HepG2 (cell line): ENCODE results near the gene GBX1. TPM values are rescaled to one million over a fixed set of nuclear protein-coding genes. Genes with fewer than 3 reads are reported as not detected.
A peak's percentile ranks its signal among the peaks of the same experiment; 100 is the strongest.

ENCODE experiments used
- ATAC-seq: fragments of 200-7000 bp; cut with Tn5 transposase; 3 replicates; pipeline ENCODE4 v1.9.1; 2020; ENCODE audit warnings: mild to moderate bottlenecking, moderate library complexity
- BruUV-seq: library from RNA; stranded (reverse); fragments of 400-500 nt; replicated peaks from 2 replicates; lab custom pipeline; 2021; lab: Mats Ljungman, UMichigan
- CTCF ChIA-PET: fragments of 300-600 bp; formaldehyde crosslinking; extraction: SDS; loops from one replicate; lab custom pipeline; 2021; ENCODE audit warnings: low total read pairs, inconsistent platforms, low intra/inter-chr PET ratio; lab: Yijun Ruan, JAX
- POLR2A ChIA-PET: fragments of 350-600 bp; sonication (Branson Sonifier 250); formaldehyde crosslinking; loops from one replicate; lab custom pipeline; 2020; ENCODE audit warnings: antibody characterized with exemption, inconsistent platforms; lab: Yijun Ruan, JAX
- DNase-seq: peaks from one replicate; pipeline ENCODE4 v3.0.0-alpha.2; 2015; ENCODE audit warnings: low spot score
- FAIRE-seq: peaks from 3 replicates; lab custom pipeline; 2011; peaks lifted over from hg19 to GRCh38; lab: Jason Lieb, UNC
- H2AFZ ChIP-seq: one replicate; pipeline ENCODE4 v1.6.1; 2011; ENCODE audit warnings: low read length, inconsistent platforms
- H3K27ac ChIP-seq: fragments of 300-600 bp; 3 replicates; pipeline ENCODE4 v1.8.0; 2011; ENCODE audit warnings: mixed run types, mild to moderate bottlenecking, mixed read lengths, low read length, inconsistent platforms; ENCODE audit not compliant: insufficient read depth; ENCODE audit errors: extremely low read length
- H3K27me3 ChIP-seq, 2 experiments: fragments of 200-600 bp in 1 of 2; 2 replicates in 1 of 2; 3 replicates in 1 of 2; pipeline versions ENCODE4 v1.6.0 to v1.8.0; 2011; ENCODE audit warnings: low read length in 2 of 2, mild to moderate bottlenecking in 2 of 2, moderate library complexity in 2 of 2, inconsistent platforms in 1 of 2; ENCODE audit not compliant: insufficient read depth in 2 of 2, control insufficient read depth in 1 of 2
- H3K36me3 ChIP-seq, 2 experiments: fragments of 200-600 bp in 1 of 2; replicated peaks in 1 of 2; 2 replicates in 1 of 2; 3 replicates in 1 of 2; pipeline versions ENCODE4 v1.5.1 to v1.8.0; 2011; ENCODE audit warnings: low read length in 2 of 2, inconsistent platforms in 1 of 2; ENCODE audit not compliant: insufficient read depth in 2 of 2, control insufficient read depth in 1 of 2
- H3K4me1 ChIP-seq: 2 replicates; pipeline ENCODE4 v1.5.1; 2012; ENCODE audit warnings: low read length, inconsistent platforms; ENCODE audit not compliant: insufficient read depth
- H3K4me2 ChIP-seq: 2 replicates; pipeline ENCODE4 v1.6.0; 2011; ENCODE audit warnings: low read depth, low read length, inconsistent platforms
- H3K4me3 ChIP-seq, 3 experiments: fragments of 200-600 bp in 1 of 3; sonication (generic), shearing (Covaris generic) in 1 of 3; replicated peaks in 1 of 3; 2 replicates each; pipeline ENCODE4 v1.5.1; 2011 to 2016; ENCODE audit warnings: low read length in 3 of 3, inconsistent platforms in 2 of 3, low read depth in 2 of 3, mild to moderate bottlenecking in 2 of 3, control low read depth in 1 of 3, mixed read lengths in 1 of 3; ENCODE audit not compliant: insufficient read depth in 1 of 3
- H3K79me2 ChIP-seq: one replicate; pipeline ENCODE4 v1.6.1; 2011; ENCODE audit warnings: low read length, inconsistent platforms; ENCODE audit not compliant: insufficient read depth
- H3K9ac ChIP-seq: 2 replicates; pipeline ENCODE4 v1.6.0; 2011; ENCODE audit warnings: mild to moderate bottlenecking, low read depth, low read length, inconsistent platforms; ENCODE audit not compliant: insufficient read depth
- H3K9me3 ChIP-seq: 2 replicates; pipeline ENCODE4 v1.5.1; 2012; ENCODE audit warnings: mild to moderate bottlenecking, low read length
- H4K20me1 ChIP-seq: 2 replicates; pipeline ENCODE4 v1.6.0; 2011; ENCODE audit warnings: inconsistent platforms, mild to moderate bottlenecking, low read length, moderate library complexity; ENCODE audit not compliant: insufficient read depth
- AGO2 ChIP-seq: fragments of 200-400 bp; formaldehyde crosslinking; optimal IDR thresholded peaks from 2 replicates; pipeline ENCODE3; 2017; ENCODE audit warnings: mild to moderate bottlenecking, low read depth, low read length, moderate library complexity
- ATF7 ChIP-seq, 2 experiments: fragments of 450-650 bp in 1 of 2; sonication (generic) in 1 of 2; formaldehyde crosslinking in 1 of 2; IDR thresholded peaks; 2 replicates each; pipeline versions ENCODE4 v1.4.0 to v1.6.1; 2016 to 2020; ENCODE audit warnings: antibody characterized with exemption in 1 of 2, mild to moderate bottlenecking in 1 of 2, missing genetic modification reagents in 1 of 2
- CEBPB ChIP-seq: IDR thresholded peaks from 2 replicates; pipeline ENCODE4 v1.6.1; 2011; ENCODE audit warnings: low read depth, low read length, improper control_type of control experiment, borderline replicate concordance
- CEBPG ChIP-seq: IDR thresholded peaks from 2 replicates; pipeline ENCODE4 v1.6.1; 2016
- MTF2 ChIP-seq: sonication (generic); formaldehyde crosslinking; IDR thresholded peaks from 2 replicates; pipeline ENCODE4 v1.5.0; 2020; ENCODE audit warnings: missing genetic modification reagents, borderline replicate concordance
- NBN ChIP-seq: fragments of 450-650 bp; conservative IDR thresholded peaks from 2 replicates; pipeline ENCODE4 v1.6.1; 2017
- NFATC3 ChIP-seq: sonication (generic); formaldehyde crosslinking; IDR thresholded peaks from 2 replicates; pipeline ENCODE4 v1.5.1; 2020; ENCODE audit warnings: mild to moderate bottlenecking, missing genetic modification reagents
- RAD21 ChIP-seq: fragments of 450-650 bp; formaldehyde crosslinking; IDR thresholded peaks from 2 replicates; pipeline ENCODE4 v1.5.0; 2020; ENCODE audit warnings: mild to moderate bottlenecking
- ZBTB33 ChIP-seq: sonication (generic); formaldehyde crosslinking; IDR thresholded peaks from 2 replicates; pipeline ENCODE4 v1.4.0; 2020; ENCODE audit warnings: missing genetic modification reagents
- ZFY ChIP-seq: sonication (generic); formaldehyde crosslinking; IDR thresholded peaks from 2 replicates; pipeline ENCODE4 v1.4.0; 2020; ENCODE audit warnings: missing genetic modification reagents
- ZNF75D ChIP-seq: sonication (generic); formaldehyde crosslinking; IDR thresholded peaks from 2 replicates; pipeline ENCODE4 v1.8.1; 2023; ENCODE audit warnings: missing genetic modification reagents, mild to moderate bottlenecking, borderline replicate concordance
- ZNF770 ChIP-seq: sonication (generic); formaldehyde crosslinking; IDR thresholded peaks from 2 replicates; pipeline ENCODE4 v1.5.0; 2020; ENCODE audit warnings: mild to moderate bottlenecking, missing genetic modification reagents
- WGBS: methylation state at CpG from one replicate; pipeline ENCODE4 v1.1.6; 2017; ENCODE audit warnings: low lambda C conversion rate; 5-methylcytosine and 5-hydroxymethylcytosine counted together
- in situ Hi-C: cut with HindIII; loops from 2 replicates; pipeline ENCODE4 v1.10.0; 2017; ENCODE audit warnings: low pct_unique_long_range_greater_than_20kb; ENCODE audit not compliant: extremely low pct_ligation_motif_present
- intact Hi-C: fragments of 100-400 bp; cut with micrococcal nuclease; formaldehyde crosslinking; loops from one replicate; pipeline ENCODE4 v1.10.0; 2022; ENCODE audit not compliant: unreplicated experiment
- polyA plus RNA-seq, 8 experiments: library from polyadenylated mRNA; depleted of rRNA in 3 of 8; stranded (reverse) in 7 of 8; unstranded in 1 of 8; fragments of >200 nt; fragmentation: Illumina TruSeq in 4 of 8; extraction: Trizol in 4 of 8; gene quantifications; 2 replicates each; pipeline versions ENCODE4 v1.2.1 to v1.2.3, GENCODE V29; 2011 to 2016; ENCODE audit warnings: low read depth in 4 of 8, missing spikeins in 1 of 8, mixed read lengths in 1 of 8; ENCODE audit not compliant: insufficient read depth in 1 of 8
- total RNA-seq, 5 experiments: library from RNA; depleted of rRNA; stranded (reverse); fragments of >200 nt; fragmentation: Illumina TruSeq; extraction: Trizol; gene quantifications; 2 replicates each; pipeline ENCODE4 v1.2.3, GENCODE V29; 2016; ENCODE audit warnings: low read depth in 1 of 5

Gene GBX1
- total and polyA plus RNA-seq, 2 of the 13 experiments (the other 11 are each of a cell fraction or from before 2014, with no cell fraction given): not detected

DNA sequence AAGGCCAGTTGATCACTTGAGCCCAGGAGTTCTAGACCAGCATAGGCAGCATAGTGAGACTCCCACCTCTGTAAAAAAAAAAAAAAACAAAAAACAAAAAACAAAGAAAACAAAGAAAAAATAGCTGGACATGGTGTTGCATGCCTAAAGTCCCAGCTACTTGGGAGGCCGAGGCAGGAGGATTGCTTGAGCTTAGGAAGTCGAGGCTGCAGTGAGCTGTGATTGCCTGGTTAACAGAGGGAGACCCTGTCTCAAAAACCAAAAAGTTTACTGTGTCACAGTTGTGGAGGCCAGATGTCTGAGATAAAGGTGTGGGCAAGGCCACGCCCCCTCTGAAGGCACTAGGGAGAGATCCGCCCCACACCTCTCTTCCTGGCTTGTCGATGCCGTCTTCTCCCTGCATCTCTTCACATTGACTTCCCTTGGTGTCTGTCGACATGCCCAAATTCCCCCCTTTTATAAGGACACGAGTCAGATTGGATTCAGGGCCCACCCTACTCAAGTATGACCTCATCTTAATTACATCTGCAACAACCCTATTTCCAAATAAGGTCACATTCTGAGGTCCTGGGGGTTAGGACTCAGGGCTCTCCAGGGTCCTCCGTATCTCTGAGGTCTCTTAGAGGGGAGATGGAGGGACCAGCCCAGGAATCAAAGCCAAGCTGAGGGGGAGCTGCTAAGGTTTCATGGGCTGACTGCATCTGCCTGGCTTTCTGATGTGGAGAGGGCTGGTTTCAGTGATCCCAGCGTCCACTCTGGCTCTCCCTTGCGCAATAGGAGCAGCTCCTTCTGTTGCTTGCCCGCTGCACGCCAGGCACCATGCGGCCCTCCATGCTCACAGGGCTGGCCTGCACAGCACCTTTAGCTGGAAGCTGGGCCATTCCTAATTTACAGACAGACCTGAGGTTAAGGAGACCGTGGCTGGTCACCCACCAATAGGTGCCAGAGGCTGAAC is 58.1 kb downstream of the GBX1 start:
- Histone ChIP-seq H3K4me3 (no peak overlapping the region), H3K9ac (no peak overlapping the region), H3K79me2 (peaks cover 29% of the 10 kb centered on the region), H3K27ac (no peak overlapping the region), H4K20me1 (peaks cover 41% of the 10 kb centered on the region), H3K4me2 (no peak overlapping the region), H2AFZ (no peak overlapping the region), H3K4me1 (peaks cover 14% of the 10 kb centered on the region), H3K27me3 (no peaks in the 10 kb centered on the region), H3K36me3 (peaks cover 8 to 29% of the 10 kb centered on the region in 2 experiments; a peak in 4 of 5 replicates), H3K9me3 (no peaks in the 10 kb centered on the region)
- in situ Hi-C loops: no loop called here
- TF ChIP-seq ATF7 (IDR thresholded peaks at IDR 0.05) (peak; percentile 62), ATF7 (CRISPR knock-in tag; IDR thresholded peaks at IDR 0.05) (no peak), ZNF75D (CRISPR knock-in tag) (no peak), ZNF770 (CRISPR knock-in tag) (peak; percentile 44; the same call in 1 of the 2 replicates), NFATC3 (CRISPR knock-in tag) (no peak), ZFY (CRISPR knock-in tag) (0 out of 2 replicates have a peak, but pooled peaks have one; percentile 16), CEBPB (peak; percentile 95), ZBTB33 (CRISPR knock-in tag) (peak; percentile 54; the same call in 1 of the 2 replicates), CEBPG (CRISPR knock-in tag) (peak; percentile 79), AGO2 (peak; percentile 26), NBN (no peak), MTF2 (CRISPR knock-in tag) (no peak), RAD21 (CRISPR knock-in tag) (no peak)
- DNase-seq (no peak), ATAC-seq (peak; percentile 7; the same call in 2 of the 3 replicates), FAIRE-seq (no peak)
- WGBS: 79% methylated on average over 9 of the region's 15 CpGs
- intact Hi-C loops: loop anchor here (2.0 kb wide), 1 partner anchor 51 kb away; the partner anchor contains the start of gene SLC4A2
- CTCF ChIA-PET: interaction anchor here (1.7 kb wide), 1 partner anchor 18 kb away, joined by 3 read pairs; no protein-coding TSS in a partner anchor
- POLR2A ChIA-PET: interaction anchor here (0.9 to 1.3 kb wide), 3 partner anchors 15 to 47 kb away, joined by 3 to 4 read pairs (median 3); no protein-coding TSS in a partner anchor
- BruUV-seq: no TSS peak
